ENCODE results near the gene PDCL3.

PDCL3 gene

GRCh38 chr2:100613719-100614118 lies 50.9 kb downstream of the PDCL3 start:
- no peak for DNase-seq

- no peak for DNase-seq
Observed at GRCh38 chr2:100614455-100615000, 51.7 kb downstream of the PDCL3 start.

GRCh38 chr2:100615471-100615870 lies 52.7 kb downstream of the PDCL3 start:
- no peak for DNase-seq

DNA sequence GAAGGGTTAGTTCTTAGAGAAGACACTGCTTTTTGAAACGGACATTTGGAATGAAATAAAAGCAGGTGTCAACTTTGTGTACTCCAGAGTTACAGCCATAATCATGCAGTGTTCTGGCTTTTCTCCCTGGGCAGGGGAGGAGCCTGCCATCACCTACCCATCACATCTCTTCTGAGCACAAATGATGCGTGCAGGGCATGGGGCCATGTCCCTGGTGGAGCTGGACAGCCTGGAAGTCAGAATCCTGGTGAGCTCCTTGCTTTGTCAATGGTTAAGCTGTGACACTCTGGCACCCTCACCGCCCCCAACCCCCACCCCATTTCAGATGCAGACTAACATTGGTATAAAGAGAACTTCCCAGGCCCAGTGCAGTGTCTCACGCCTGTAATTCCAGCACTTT lies 53.1 kb downstream of the PDCL3 start:
- DNase-seq, result no peak

- DNase-seq, result no peak
Observed at GRCh38 chr2:100616841-100617390, 54.1 kb downstream of the PDCL3 start.

GRCh38 chr2:100619951-100620350 lies 57.2 kb downstream of the PDCL3 start:
- no peak for DNase-seq

DNA sequence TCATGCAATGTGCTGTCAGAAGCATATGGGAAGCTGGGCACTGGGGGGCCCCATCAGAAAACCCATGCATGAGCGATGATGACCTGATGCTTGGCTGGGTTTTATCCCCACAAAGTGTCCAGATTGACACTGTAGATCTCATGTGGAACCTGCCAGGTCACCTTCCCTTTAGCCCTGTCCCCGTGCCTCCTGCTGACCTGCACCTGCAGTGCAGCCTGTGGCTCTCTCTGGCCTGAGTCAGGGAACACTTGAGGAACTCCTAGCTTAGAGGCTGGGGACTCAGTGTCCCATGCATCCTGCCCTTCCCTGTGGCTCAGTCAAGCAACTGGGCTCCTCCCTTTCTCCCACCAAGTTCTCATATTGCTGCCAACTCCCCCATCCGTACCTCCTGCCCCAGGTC lies 57.7 kb downstream of the PDCL3 start:
- no peak for DNase-seq

DNA sequence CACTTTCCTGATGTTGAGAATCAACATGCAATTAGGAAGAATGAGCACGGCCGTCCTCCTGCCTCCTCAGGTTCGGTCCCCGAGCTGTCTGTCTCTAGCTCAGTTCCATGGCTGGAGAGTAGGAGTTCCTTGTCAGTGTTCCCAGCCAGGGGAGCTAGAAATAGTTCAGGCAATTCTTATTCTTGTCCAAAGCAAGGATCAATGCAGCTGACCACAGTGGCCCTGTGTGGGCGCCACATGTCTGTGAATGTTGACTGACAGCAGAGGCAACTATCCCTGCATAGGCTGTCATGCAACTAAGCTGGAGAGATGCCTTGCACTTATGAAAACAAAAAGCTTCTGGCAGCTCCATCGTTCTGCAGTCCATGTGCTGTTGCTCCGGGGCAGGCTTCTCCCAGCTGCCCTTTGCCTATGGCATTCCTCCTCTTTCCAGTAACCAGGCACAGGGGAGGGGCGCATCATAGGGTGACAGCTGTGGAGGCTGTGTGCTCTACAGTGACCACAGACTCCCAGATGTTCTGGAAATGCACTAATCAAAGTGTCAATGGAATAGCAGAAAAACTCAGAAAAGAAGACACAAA lies 58.7 kb downstream of the PDCL3 start:
- DNase-seq, result no peak

DNA sequence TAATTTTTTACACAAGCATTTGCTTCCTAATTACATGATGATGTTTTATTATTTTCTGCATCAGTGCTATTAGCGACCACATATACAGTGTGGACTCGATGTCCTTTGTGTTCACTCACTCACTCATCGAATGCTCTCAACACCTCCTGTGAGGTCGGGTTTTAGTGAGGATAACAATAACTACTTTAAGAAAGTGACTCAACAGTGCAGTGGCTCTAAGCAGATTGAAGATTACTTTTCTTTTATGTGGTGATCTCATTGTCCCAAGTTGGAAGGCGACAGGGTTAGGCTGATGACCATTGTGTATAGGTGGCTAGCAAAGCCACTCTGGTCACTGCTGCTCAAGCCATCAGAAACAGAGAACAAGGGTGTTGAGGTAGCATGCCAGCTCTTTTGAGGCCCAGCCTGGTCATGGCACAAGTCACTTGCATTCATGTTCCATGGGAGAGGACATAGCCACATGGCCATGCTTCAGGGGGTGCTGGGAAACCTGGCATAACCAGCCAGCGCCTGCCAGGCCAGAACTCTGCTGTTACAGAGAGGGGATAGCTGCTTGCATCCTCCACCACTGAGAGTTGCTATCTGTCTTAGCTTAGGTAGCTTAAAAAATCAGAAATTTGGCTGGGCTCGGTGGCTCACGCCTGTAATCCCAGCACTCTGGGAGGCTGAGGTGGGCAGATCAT lies 60.4 kb downstream of the PDCL3 start:
- DNase-seq, result no peak

DNA sequence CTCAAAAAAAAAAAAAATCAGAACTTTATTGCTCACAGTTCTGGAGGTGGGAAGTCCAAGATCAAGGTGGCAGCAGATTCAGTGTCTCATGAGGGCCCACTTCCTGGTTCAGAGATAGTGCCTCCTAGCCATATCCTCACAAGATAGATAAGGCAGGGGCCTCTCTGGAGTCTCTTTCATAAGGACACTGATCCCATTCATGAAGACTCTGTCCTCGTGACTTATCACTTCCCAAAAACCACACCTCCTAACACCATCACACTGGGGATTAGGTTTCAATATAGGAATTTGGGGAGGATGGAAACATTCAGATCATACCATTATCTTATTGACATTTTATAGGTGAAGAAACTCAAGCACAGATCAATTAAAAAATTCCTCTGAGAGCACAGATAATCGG lies 61.1 kb downstream of the PDCL3 start:
- no peak for DNase-seq

DNA sequence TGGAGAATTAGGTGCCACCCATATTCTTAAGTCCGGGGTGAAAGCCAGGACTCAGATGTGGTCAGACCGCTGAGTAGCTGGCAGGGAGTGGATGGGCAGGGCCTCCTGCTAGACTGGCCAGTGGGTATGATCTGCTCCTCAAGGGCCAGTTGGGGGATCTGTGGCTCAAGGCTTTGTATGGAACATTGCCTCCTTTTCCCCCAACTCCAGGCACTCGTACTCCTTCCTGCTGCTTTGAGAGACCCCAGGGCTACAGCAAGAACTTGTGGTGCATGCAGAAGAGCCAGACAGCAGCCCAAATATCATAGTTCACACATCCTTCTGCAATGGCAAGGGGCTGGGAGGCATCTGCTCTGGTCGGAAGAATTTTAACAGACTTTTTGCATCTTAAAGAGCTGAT lies 61.7 kb downstream of the PDCL3 start:
- no peak for DNase-seq

GRCh38 chr2:100625717-100626116 lies 62.9 kb downstream of the PDCL3 start:
- DNase-seq, result no peak

Data from NCI-H187 treated with DMSO at 0.1 percent for 48 hours (cell line).